GM12878 (cell line): ENCODE measurements around the gene LPIN1. TPM values are rescaled to one million over a fixed set of nuclear protein-coding genes. Genes with fewer than 3 reads are reported as not detected.

ENCODE experiments used
- ATAC-seq: fragments of 200-7000 bp; cut with Tn5 transposase; 3 replicates; pipeline ENCODE4 v1.9.1; 2020; ENCODE audit warnings: mild to moderate bottlenecking, moderate library complexity
- BruUV-seq: library from RNA; stranded (reverse); fragments of 400-500 nt; replicated peaks from 2 replicates; lab custom pipeline; 2021; lab: Mats Ljungman, UMichigan
- CTCF ChIA-PET: fragments of 300-600 bp; sonication (Branson Sonifier 250); formaldehyde crosslinking; extraction: SDS; loops from one replicate; lab custom pipeline; 2021; ENCODE audit warnings: inconsistent platforms; lab: Yijun Ruan, JAX
- POLR2A ChIA-PET: fragments of 350-600 bp; formaldehyde crosslinking; extraction: SDS; loops from one replicate; lab custom pipeline; 2021; ENCODE audit warnings: inconsistent platforms; lab: Charles Lee
- RAD21 ChIA-PET: fragments of 300-600 bp; sonication (Branson Sonifier 250); formaldehyde crosslinking; loops from one replicate; lab custom pipeline; 2023; ENCODE audit warnings: antibody characterized with exemption; ENCODE audit not compliant: unreplicated experiment; lab: Charles Lee
- SMC1A ChIA-PET: fragments of 300-600 bp; sonication (Branson Sonifier 250); formaldehyde crosslinking; loops from one replicate; lab custom pipeline; 2023; ENCODE audit not compliant: unreplicated experiment, uncharacterized antibody; lab: Charles Lee
- DNase-seq: peaks from one replicate; pipeline ENCODE4 v3.0.0-alpha.2; 2011; ENCODE audit warnings: low read depth, low spot score
- FAIRE-seq: peaks from 3 replicates; lab custom pipeline; 2011; peaks lifted over from hg19 to GRCh38; lab: Jason Lieb, UNC
- H2AFZ ChIP-seq: 2 replicates; pipeline ENCODE4 v1.6.0; 2011; ENCODE audit warnings: low read depth, low read length, control low read depth; ENCODE audit not compliant: control insufficient read depth
- H3K27ac ChIP-seq: 2 replicates; pipeline ENCODE4 v1.5.1; 2011; ENCODE audit warnings: control low read depth; ENCODE audit not compliant: control insufficient read depth, insufficient read depth
- H3K27me3 ChIP-seq, 2 experiments: replicated peaks in 1 of 2; 2 replicates each; pipeline versions ENCODE4 v1.6.0 to v1.6.1; 2011; ENCODE audit warnings: low read length in 1 of 2; ENCODE audit not compliant: control insufficient read depth in 2 of 2, insufficient read depth in 2 of 2
- H3K36me3 ChIP-seq, 2 experiments: 2 replicates each; pipeline ENCODE4 v1.5.1; 2011; ENCODE audit warnings: low read length in 1 of 2; ENCODE audit not compliant: control insufficient read depth in 2 of 2, insufficient read depth in 2 of 2
- H3K4me1 ChIP-seq: 2 replicates; pipeline ENCODE4 v1.6.1; 2011; ENCODE audit warnings: mild to moderate bottlenecking, low read length, moderate library complexity, mixed read lengths; ENCODE audit not compliant: control insufficient read depth, insufficient read depth
- H3K4me2 ChIP-seq: 2 replicates; pipeline ENCODE4 v1.6.0; 2011; ENCODE audit warnings: control low read depth; ENCODE audit not compliant: control insufficient read depth, insufficient read depth
- H3K4me3 ChIP-seq: fragments of 200-600 bp; sonication (generic); 2 replicates; pipeline ENCODE4 v1.5.1; 2016
- H3K79me2 ChIP-seq: 2 replicates; pipeline ENCODE4 v1.6.0; 2011; ENCODE audit warnings: low read length; ENCODE audit not compliant: control insufficient read depth, insufficient read depth
- H3K9ac ChIP-seq: 2 replicates; pipeline ENCODE4 v1.8.0; 2011; ENCODE audit warnings: low read length, control low read depth, mixed read lengths; ENCODE audit not compliant: control insufficient read depth, insufficient read depth
- H3K9me3 ChIP-seq: replicated peaks from 3 replicates; pipeline ENCODE4 v1.5.1; 2011; ENCODE audit warnings: mild to moderate bottlenecking, low read length; ENCODE audit not compliant: control insufficient read depth, insufficient read depth
- H4K20me1 ChIP-seq: 2 replicates; pipeline ENCODE4 v1.6.0; 2011; ENCODE audit not compliant: control insufficient read depth, insufficient read depth
- FOS ChIP-seq: IDR thresholded peaks from 3 replicates; pipeline ENCODE4 v1.6.1; 2011; ENCODE audit warnings: borderline replicate concordance; ENCODE audit not compliant: insufficient read length; ENCODE audit errors: extremely low read depth
- HDAC6 ChIP-seq: fragments of 200-600 bp; sonication (generic); IDR thresholded peaks from one replicate; pipeline ENCODE4 v1.8.0; 2017; ENCODE audit warnings: antibody characterized with exemption; ENCODE audit not compliant: unreplicated experiment
- HDGF ChIP-seq: fragments of 450-650 bp; IDR thresholded peaks from 2 replicates; pipeline ENCODE4 v1.6.1; 2016; ENCODE audit warnings: antibody characterized with exemption
- IKZF2 ChIP-seq, 2 experiments: fragments of 450-650 bp; IDR thresholded peaks; 2 replicates each; pipeline ENCODE4 v1.6.1; 2017; ENCODE audit warnings: mild to moderate bottlenecking in 2 of 2, moderate library complexity in 2 of 2
- MTA3 ChIP-seq: IDR thresholded peaks from 2 replicates; pipeline ENCODE4 v1.6.1; 2012; ENCODE audit warnings: low read length, inconsistent platforms, borderline replicate concordance
- NFYB ChIP-seq: IDR thresholded peaks from 2 replicates; pipeline ENCODE4 v1.6.1; 2011; ENCODE audit warnings: low read depth, mild to moderate bottlenecking, low read length, improper control_type of control experiment, moderate library complexity; ENCODE audit not compliant: insufficient read depth
- NR2C2 ChIP-seq: IDR thresholded peaks from 2 replicates; pipeline ENCODE4 v1.6.1; 2011; ENCODE audit warnings: borderline replicate concordance, low read depth; ENCODE audit not compliant: control insufficient read depth, insufficient read length
- NRF1 ChIP-seq: conservative IDR thresholded peaks from 2 replicates; pipeline ENCODE4 v1.6.1; 2011; ENCODE audit warnings: mild to moderate bottlenecking, low read depth, low read length, improper control_type of control experiment
- RAD51 ChIP-seq: fragments of 450-650 bp; IDR thresholded peaks from 2 replicates; pipeline ENCODE4 v1.6.1; 2016; ENCODE audit warnings: moderate library complexity, mild to moderate bottlenecking, inconsistent platforms
- SMAD1 ChIP-seq: fragments of 450-650 bp; IDR thresholded peaks from 2 replicates; pipeline ENCODE4 v1.6.1; 2018; ENCODE audit warnings: mild to moderate bottlenecking, low read depth; ENCODE audit not compliant: partially characterized antibody
- TCF7 ChIP-seq: IDR thresholded peaks from 2 replicates; pipeline ENCODE4 v1.6.1; 2014; ENCODE audit warnings: antibody characterized with exemption, borderline replicate concordance
- WGBS: methylation state at CpG from one replicate; pipeline ENCODE4 v1.1.6; 2016; ENCODE audit warnings: low lambda C conversion rate; ENCODE audit not compliant: insufficient replicate concordance, insufficient coverage; ENCODE audit errors: missing lambda C conversion rate; 5-methylcytosine and 5-hydroxymethylcytosine counted together
- in situ Hi-C: fragments of 300-500 bp; cut with MboI; formaldehyde crosslinking; loops from 9 replicates; pipeline ENCODE4 v1.14.3; 2018; ENCODE audit warnings: mixed read lengths
- intact Hi-C: fragments of 100-400 bp; cut with micrococcal nuclease; formaldehyde crosslinking; loops from one replicate; pipeline ENCODE4 v1.14.2; 2022; ENCODE audit not compliant: unreplicated experiment
- polyA plus RNA-seq, 11 experiments: library from polyadenylated mRNA; depleted of rRNA in 4 of 11; unstranded in 6 of 11; stranded (reverse) in 5 of 11; fragments of >200 nt; fragmentation: Nextera tagmentation in 4 of 11; fragmentation: Illumina TruSeq in 1 of 11; extraction: Ambion mirVana in 4 of 11; extraction: Trizol in 1 of 11; gene quantifications; 1 replicate in 1 of 11; 2 replicates in 10 of 11; pipeline versions ENCODE4 v1.2.1 to v1.2.3, GENCODE V29; 2011 to 2016; ENCODE audit warnings: inconsistent platforms in 2 of 11, missing spikeins in 2 of 11, low read depth in 1 of 11
- total RNA-seq, 4 experiments: library from RNA; depleted of rRNA in 3 of 4; stranded (reverse); fragments of >200 nt in 3 of 4; fragmentation: Illumina TruSeq in 1 of 4; extraction: Trizol in 1 of 4; gene quantifications; 2 replicates each; pipeline versions ENCODE4 v1.2.1 to v1.2.3, GENCODE V29; 2013 to 2021
- TF ChIP-seq, protein P1 (sequence below): fragments of 450-650 bp; IDR thresholded peaks from 2 replicates; pipeline ENCODE4 v1.6.1; 2017; ENCODE audit warnings: low read depth, mild to moderate bottlenecking, moderate library complexity
- TF ChIP-seq, protein P2 (sequence below): IDR thresholded peaks from 2 replicates; pipeline ENCODE4 v1.6.1; 2012; ENCODE audit warnings: low read depth, low read length, improper control_type of control experiment

LPIN1 gene
- total and polyA plus RNA-seq, 10 of the 15 experiments (the other 5 are each of a cell fraction or from before 2014, with no cell fraction given), result 18.8 to 82.5 (median 50.3) TPM

DNA sequence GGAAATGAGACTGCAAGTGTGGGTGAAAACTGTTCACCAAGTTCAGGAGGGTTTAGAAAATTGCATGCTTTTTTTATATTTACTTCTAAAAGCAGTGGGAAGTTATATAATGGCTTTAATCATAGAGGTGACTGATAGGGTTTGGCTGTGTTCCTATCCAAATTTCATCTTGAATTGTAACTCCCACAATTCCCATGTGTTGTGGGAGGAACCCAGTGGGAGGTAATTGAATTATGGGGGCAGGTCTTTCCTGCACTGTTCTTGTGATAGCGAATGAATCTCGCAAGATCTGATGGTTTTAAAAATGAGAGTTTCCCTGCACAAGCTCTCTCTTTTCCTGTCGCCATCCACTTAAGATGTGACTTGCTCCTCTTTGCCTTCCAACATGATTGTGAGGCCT lies 40.7 kb upstream of the LPIN1 start:
- CTCF ChIA-PET, result interaction anchor here (0.9 to 2.0 kb wide), 3 partner anchors 13 to 1226 kb away, joined by 3 to 9 read pairs (median 4); no protein-coding TSS in a partner anchor
- TF ChIP-seq HDAC6 (no peak), TCF7 (no peak), HDGF (no peak), NR2C2 (no peak)
- TF ChIP-seq, protein P1, sequence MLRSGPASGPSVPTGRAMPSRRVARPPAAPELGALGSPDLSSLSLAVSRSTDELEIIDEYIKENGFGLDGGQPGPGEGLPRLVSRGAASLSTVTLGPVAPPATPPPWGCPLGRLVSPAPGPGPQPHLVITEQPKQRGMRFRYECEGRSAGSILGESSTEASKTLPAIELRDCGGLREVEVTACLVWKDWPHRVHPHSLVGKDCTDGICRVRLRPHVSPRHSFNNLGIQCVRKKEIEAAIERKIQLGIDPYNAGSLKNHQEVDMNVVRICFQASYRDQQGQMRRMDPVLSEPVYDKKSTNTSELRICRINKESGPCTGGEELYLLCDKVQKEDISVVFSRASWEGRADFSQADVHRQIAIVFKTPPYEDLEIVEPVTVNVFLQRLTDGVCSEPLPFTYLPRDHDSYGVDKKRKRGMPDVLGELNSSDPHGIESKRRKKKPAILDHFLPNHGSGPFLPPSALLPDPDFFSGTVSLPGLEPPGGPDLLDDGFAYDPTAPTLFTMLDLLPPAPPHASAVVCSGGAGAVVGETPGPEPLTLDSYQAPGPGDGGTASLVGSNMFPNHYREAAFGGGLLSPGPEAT, result no peak

DNA sequence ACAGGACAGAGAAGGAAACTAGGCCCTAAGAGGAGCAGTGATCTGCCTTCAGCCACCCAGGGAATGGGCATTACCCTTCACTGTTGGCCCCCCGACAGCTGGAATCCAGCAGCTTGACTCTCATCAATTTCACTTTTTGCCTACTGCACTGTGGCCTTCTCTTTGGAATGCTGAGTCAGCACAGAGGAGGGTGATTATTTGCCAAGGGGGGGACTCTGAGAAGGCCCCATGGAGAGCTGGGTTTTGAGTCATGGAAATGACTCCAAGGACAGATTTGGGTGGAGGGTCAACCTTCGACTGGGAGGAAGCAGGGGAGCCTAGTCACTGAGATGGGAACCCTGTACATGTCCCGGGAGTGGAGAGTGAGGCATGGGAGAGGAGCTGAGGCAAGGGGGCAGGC lies 38.3 kb upstream of the LPIN1 start:
- intact Hi-C loops, result no loop called here
- RAD21 ChIA-PET, result no interaction called here
- TF ChIP-seq MTA3 (no peak), NFYB (no peak), SMAD1 (no peak), FOS (no peak), IKZF2 (IDR thresholded peaks at IDR 0.05) (no peak), RAD51 (no peak), NRF1 (no peak)
- TF ChIP-seq, protein P2, sequence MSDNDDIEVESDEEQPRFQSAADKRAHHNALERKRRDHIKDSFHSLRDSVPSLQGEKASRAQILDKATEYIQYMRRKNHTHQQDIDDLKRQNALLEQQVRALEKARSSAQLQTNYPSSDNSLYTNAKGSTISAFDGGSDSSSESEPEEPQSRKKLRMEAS, result no peak

More for the DNA sequence above, 40.7 kb upstream of the LPIN1 start:
- Histone ChIP-seq H3K79me2 (no peaks in the 10 kb centered on the region), H3K4me3 (no peak overlapping the region), H3K9ac (no peak overlapping the region), H3K36me3 (no peaks in the 10 kb centered on the region), H4K20me1 (no peaks in the 10 kb centered on the region), H3K4me2 (no peak overlapping the region), H3K9me3 (no peaks in the 10 kb centered on the region; the same call in 2 of the 3 replicates), H3K4me1 (no peaks in the 10 kb centered on the region), H3K27ac (no peak overlapping the region), H2AFZ (no peak overlapping the region), H3K27me3 (peaks cover 2 to 4% of the 10 kb centered on the region in 2 experiments; a peak in 2 of 4 replicates)
- intact Hi-C loops (no loop called here), in situ Hi-C loops (no loop called here)
- SMC1A ChIA-PET, result interaction anchor here (0.6 to 1.3 kb wide), 4 partner anchors 13 to 596 kb away, joined by 3 to 5 read pairs (median 4); no protein-coding TSS in a partner anchor
- no TSS peak for BruUV-seq
- FAIRE-seq (no peak), DNase-seq (no peak), ATAC-seq (no peak)
- POLR2A ChIA-PET, result no interaction called here
- WGBS, result 82% methylated on average over 3 of the region's 3 CpGs
- RAD21 ChIA-PET, result interaction anchor here (1.2 kb wide), 1 partner anchor 45 kb away, joined by 3 read pairs; no protein-coding TSS in a partner anchor

More for the DNA sequence above, 38.3 kb upstream of the LPIN1 start:
- Histone ChIP-seq H4K20me1 (no peaks in the 10 kb centered on the region), H3K4me1 (no peaks in the 10 kb centered on the region), H3K4me2 (no peak overlapping the region), H3K4me3 (no peak overlapping the region), H3K27me3 (peaks cover 2 to 4% of the 10 kb centered on the region in 2 experiments; a peak in 2 of 4 replicates), H3K79me2 (no peaks in the 10 kb centered on the region), H3K9ac (no peak overlapping the region), H3K36me3 (no peaks in the 10 kb centered on the region), H3K27ac (no peak overlapping the region), H3K9me3 (no peaks in the 10 kb centered on the region; the same call in 2 of the 3 replicates), H2AFZ (no peak overlapping the region)
- SMC1A ChIA-PET, result interaction anchor here (0.9 to 1.9 kb wide), 3 partner anchors 16 to 72 kb away, joined by 3 to 4 read pairs (median 3); no protein-coding TSS in a partner anchor
- DNase-seq (no peak), FAIRE-seq (no peak), ATAC-seq (no peak)
- 41% methylated on average over 3 of the region's 3 CpGs for WGBS
- BruUV-seq, result no TSS peak
- in situ Hi-C loops, result no loop called here
- CTCF ChIA-PET, result interaction anchor here (1.5 to 2.5 kb wide), 2 partner anchors 31 to 72 kb away, joined by 3 to 6 read pairs; no protein-coding TSS in a partner anchor
- POLR2A ChIA-PET, result no interaction called here
